Natural killer cell (primary cell): Measurements from ENCODE around the gene PLXNA4. TPM values are rescaled to one million over a fixed set of nuclear protein-coding genes. Genes with fewer than 3 reads are reported as not detected.

Experiments used
- ATAC-seq, 3 donors: fragments of 150-1000 bp in 2 of 3; fragments of 200-7000 bp in 1 of 3; cut with Tn5 transposase; 1 replicate in 1 of 3; 2 replicates in 2 of 3; pipeline ENCODE4 v1.10.0; 2021; ENCODE audit warnings: mild to moderate bottlenecking in 2 of 3, moderate library complexity in 2 of 3
- DNase-seq, 2 donors: peaks; one replicate each; pipeline versions ENCODE4 v3.0.0 to v3.0.0-alpha.2; 2013 to 2021; ENCODE audit warnings: mixed read lengths in 1 of 2
- H3K27ac ChIP-seq: one replicate; pipeline ENCODE4 v1.5.1; 2013; ENCODE audit warnings: mild to moderate bottlenecking, low read length
- H3K27me3 ChIP-seq: one replicate; pipeline ENCODE4 v1.6.1; 2013; ENCODE audit warnings: low read length; ENCODE audit not compliant: control insufficient read depth, insufficient read depth
- H3K36me3 ChIP-seq: one replicate; pipeline ENCODE4 v1.6.1; 2013; ENCODE audit warnings: low read length; ENCODE audit not compliant: control insufficient read depth, insufficient read depth
- H3K4me1 ChIP-seq: one replicate; pipeline ENCODE4 v1.6.1; 2013; ENCODE audit warnings: low read length; ENCODE audit not compliant: control insufficient read depth, insufficient read depth
- H3K4me3 ChIP-seq: one replicate; pipeline ENCODE4 v1.5.1; 2013; ENCODE audit warnings: low read length
- H3K9me3 ChIP-seq: one replicate; pipeline ENCODE4 v1.6.1; 2013; ENCODE audit warnings: low read length; ENCODE audit not compliant: control insufficient read depth, insufficient read depth
- H3K27ac Mint-ChIP-seq, 2 donors: one replicate each; pipeline ENCODE4 v1.8.0; 2022; ENCODE audit warnings: mild to moderate bottlenecking in 2 of 2, mixed read lengths in 2 of 2, moderate library complexity in 1 of 2
- H3K27me3 Mint-ChIP-seq, 2 donors: one replicate each; pipeline ENCODE4 v1.8.0; 2022; ENCODE audit warnings: low read depth in 2 of 2, mixed read lengths in 2 of 2
- H3K36me3 Mint-ChIP-seq: one replicate; pipeline ENCODE4 v1.8.0; 2022; ENCODE audit warnings: mixed read lengths
- H3K4me1 Mint-ChIP-seq, 2 donors: one replicate each; pipeline ENCODE4 v1.8.0; 2022; ENCODE audit warnings: mixed read lengths in 2 of 2
- H3K4me3 Mint-ChIP-seq: one replicate; pipeline ENCODE4 v1.8.0; 2022; ENCODE audit warnings: mild to moderate bottlenecking, moderate library complexity, mixed read lengths
- H3K9me3 Mint-ChIP-seq, 2 donors: one replicate each; pipeline ENCODE4 v1.8.0; 2022; ENCODE audit warnings: mixed read lengths in 2 of 2
- CTCF ChIP-seq: fragments of 200-600 bp; IDR thresholded peaks from one replicate; pipeline ENCODE4 v1.8.0; 2022; ENCODE audit warnings: antibody characterized with exemption
- WGBS: methylation state at CpG from one replicate; pipeline ENCODE4 v1.1.7; 2013; ENCODE audit warnings: missing lambda C conversion rate; ENCODE audit not compliant: insufficient coverage; 5-methylcytosine and 5-hydroxymethylcytosine counted together
- intact Hi-C: fragments of 100-400 bp; cut with micrococcal nuclease; formaldehyde crosslinking; loops from one replicate; pipeline ENCODE4 v1.14.2; 2022
- total RNA-seq, 4 donors: library from RNA; stranded (reverse); fragments of 120-200 nt in 1 of 4; gene quantifications; one replicate each; pipeline versions ENCODE4 v1.2.3 to v1.2.4, GENCODE V29; 2013 to 2022

The PLXNA4 gene
- total RNA-seq, 3 donors from 2014 or later (not counting 1 experiment from before 2014, with no cell fraction given): 5.1 to 15.3 (median 10.9) TPM

GRCh38 chr7:132453826-132454225, 122.4 kb downstream of the PLXNA4 start:
- intact Hi-C loops: no loop called here
- Mint-ChIP-seq H3K9me3 (no peaks in the 10 kb centered on the region), H3K27me3 (peaks cover 0 to 10% of the 10 kb centered on the region in 2 donors), H3K36me3 (no peaks in the 10 kb centered on the region), H3K4me3 (peak overlapping the region; percentile 71), H3K27ac (peak overlapping the region; percentile 94 to 96), H3K4me1 (peaks cover 87 to 89% of the 10 kb centered on the region in 2 donors)
- WGBS: 70% methylated on average over 3 of the region's 3 CpGs
- TF ChIP-seq CTCF: no peak
- Histone ChIP-seq H3K4me1 (peaks cover 79% of the 10 kb centered on the region), H3K9me3 (no peaks in the 10 kb centered on the region), H3K27me3 (no peaks in the 10 kb centered on the region), H3K4me3 (no peak overlapping the region), H3K36me3 (no peaks in the 10 kb centered on the region), H3K27ac (peak overlapping the region; percentile 50)
- DNase-seq (no peak), ATAC-seq (peak; percentile 21 to 60 (median 38))

GRCh38 chr7:132451161-132451560, 125.1 kb downstream of the PLXNA4 start:
- Mint-ChIP-seq H3K27me3 (peaks cover 0 to 3% of the 10 kb centered on the region in 2 donors), H3K9me3 (no peaks in the 10 kb centered on the region), H3K4me1 (peaks cover 81 to 90% of the 10 kb centered on the region in 2 donors), H3K4me3 (peak overlapping the region; percentile 79), H3K36me3 (no peaks in the 10 kb centered on the region), H3K27ac (peak overlapping the region; percentile 94 to 96)
- WGBS: 35% methylated on average over 6 of the region's 6 CpGs
- ATAC-seq: peak; percentile 78 to 86 (median 78)
- intact Hi-C loops: loop anchor here (1.0 kb wide), 2 partner anchors 20 to 34 kb away; no protein-coding TSS in a partner anchor
- peaks cover 73% of the 10 kb centered on the region for H3K4me1 ChIP-seq
- no peak overlapping the region for H3K4me3 ChIP-seq
- H3K27me3 ChIP-seq: no peaks in the 10 kb centered on the region
- no peak for TF ChIP-seq CTCF
- peak; percentile 66 to 78 for DNase-seq
- H3K27ac ChIP-seq: peak overlapping the region; percentile 64
- H3K36me3 ChIP-seq: no peaks in the 10 kb centered on the region
- H3K9me3 ChIP-seq: no peaks in the 10 kb centered on the region

- Mint-ChIP-seq H3K4me1 (peaks cover 82 to 91% of the 10 kb centered on the region in 2 donors), H3K27ac (peak overlapping the region; percentile 94 to 96), H3K4me3 (peak overlapping the region; percentile 79), H3K27me3 (peaks cover 0 to 3% of the 10 kb centered on the region in 2 donors), H3K9me3 (no peaks in the 10 kb centered on the region), H3K36me3 (no peaks in the 10 kb centered on the region)
- DNase-seq: no peak
- no peaks in the 10 kb centered on the region for H3K27me3 ChIP-seq
- WGBS: 100% methylated on average over 1 of the region's 1 CpG
- intact Hi-C loops: loop anchor here (1.0 kb wide), 2 partner anchors 19 to 35 kb away; no protein-coding TSS in a partner anchor
- H3K27ac ChIP-seq: peak overlapping the region; percentile 59
- TF ChIP-seq CTCF: no peak
- no peaks in the 10 kb centered on the region for H3K36me3 ChIP-seq
- H3K9me3 ChIP-seq: no peaks in the 10 kb centered on the region
- peaks cover 72% of the 10 kb centered on the region for H3K4me1 ChIP-seq
- no peak overlapping the region for H3K4me3 ChIP-seq
- peak in 1 of 3 donors; percentile 30 for ATAC-seq
Observed at GRCh38 chr7:132450696-132451095, 125.6 kb downstream of the PLXNA4 start.

- no peak for TF ChIP-seq CTCF
- Histone ChIP-seq H3K4me3 (no peak overlapping the region), H3K36me3 (no peaks in the 10 kb centered on the region), H3K27ac (peak overlapping the region; percentile 59), H3K4me1 (peaks cover 71% of the 10 kb centered on the region), H3K27me3 (no peaks in the 10 kb centered on the region), H3K9me3 (no peaks in the 10 kb centered on the region)
- no peaks in the 10 kb centered on the region for H3K36me3 Mint-ChIP-seq
- peaks cover 82 to 89% of the 10 kb centered on the region in 2 donors for H3K4me1 Mint-ChIP-seq
- 31% methylated on average over 4 of the region's 4 CpGs for WGBS
- H3K27me3 Mint-ChIP-seq: peaks cover 0 to 3% of the 10 kb centered on the region in 2 donors
- peak in 1 of 3 donors; percentile 17 for ATAC-seq
- intact Hi-C loops: no loop called here
- peak overlapping the region; percentile 79 for H3K4me3 Mint-ChIP-seq
- H3K9me3 Mint-ChIP-seq: no peaks in the 10 kb centered on the region
- DNase-seq: peak in 1 of 2 donors; percentile 32
- H3K27ac Mint-ChIP-seq: peak overlapping the region; percentile 94 to 96
Observed at GRCh38 chr7:132450188-132450587, 126.1 kb downstream of the PLXNA4 start.
